ENCODE results near the gene GRB2. TPM values are rescaled to one million over a fixed set of nuclear protein-coding genes. Genes with fewer than 3 reads are reported as not detected.
"Not testable (repeated sequence)": the region's sequence is repeated elsewhere in the genome, so short reads cannot be mapped to it uniquely, and the experiment has no call there.

Gene GRB2
- total and polyA plus RNA-seq, 2 of the 8 experiments (the other 6 are each of a cell fraction or from before 2014, with no cell fraction given) = 44.2 to 101 TPM

DNA sequence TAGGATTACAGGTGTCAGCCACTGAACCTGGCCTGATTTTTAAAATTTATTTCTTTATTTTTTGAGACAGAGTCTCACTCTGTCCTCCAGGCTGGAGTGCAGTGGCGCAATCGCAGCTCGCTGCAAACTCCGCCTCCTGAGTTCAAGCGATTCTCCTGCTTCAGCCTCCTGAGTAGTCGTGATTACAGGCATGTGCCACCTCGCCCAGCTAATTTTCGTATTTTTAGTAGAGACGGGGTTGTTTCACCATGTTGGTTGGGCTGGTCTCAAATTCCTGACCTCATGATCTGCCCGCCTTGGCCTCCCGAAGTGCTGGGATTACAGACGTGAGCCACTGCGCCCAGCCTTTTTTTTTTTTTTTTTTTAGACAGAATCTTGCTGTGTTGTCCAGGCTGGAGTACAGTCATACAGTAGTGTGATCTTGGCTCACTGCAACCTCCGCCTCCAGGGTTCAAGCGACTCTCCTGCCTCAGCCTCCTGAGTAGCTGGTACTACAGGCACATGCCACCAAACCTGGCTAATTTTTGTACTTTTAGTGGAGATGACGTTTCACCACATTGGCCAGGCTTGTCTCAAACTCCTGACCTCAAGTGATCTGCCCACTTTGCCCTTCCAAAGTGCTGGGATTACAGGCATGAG, 112.5 kb downstream of the GRB2 start:
- H4K20me1 ChIP-seq (replicated peaks in 1 of 2; ENCODE audit: control insufficient read depth in 1 of 2, insufficient read depth in 2 of 2, low read length in 2 of 2); H4K5ac ChIP-seq (ENCODE audit: insufficient read length, low read depth, low read length); H2BK20ac ChIP-seq (ENCODE audit: low read length); H3K27ac ChIP-seq (ENCODE audit: low read depth, low read length); H3K9me3 ChIP-seq (ENCODE audit: insufficient read depth in 2 of 2, low read depth in 1 of 2, low read length in 1 of 2); H2AFZ ChIP-seq (ENCODE audit: low read length); DNase-seq (ENCODE audit: low read depth in 1 of 2, low spot score in 2 of 2); H3K79me1 ChIP-seq (ENCODE audit: low read depth, low read length); H3K14ac ChIP-seq (ENCODE audit: insufficient read length); H2AK5ac ChIP-seq (ENCODE audit: low read depth, low read length); H2BK12ac ChIP-seq (ENCODE audit: low read depth, low read length); H2BK5ac ChIP-seq (ENCODE audit: low read depth, low read length); H4K91ac ChIP-seq (replicated peaks; ENCODE audit: insufficient read length, low read length); H3K23ac ChIP-seq (ENCODE audit: insufficient read length); H3K4me1 ChIP-seq (replicated peaks in 1 of 4; ENCODE audit: control insufficient read depth in 3 of 4, insufficient read depth in 4 of 4, low read length in 3 of 4); H3K4me3 ChIP-seq (ENCODE audit: extremely low read depth in 1 of 4, insufficient read depth in 2 of 4, low read depth in 3 of 4, low read length in 4 of 4); H3K4me2 ChIP-seq (ENCODE audit: insufficient read depth in 1 of 2, low read depth in 2 of 2, low read length in 2 of 2); H2BK120ac ChIP-seq (replicated peaks; ENCODE audit: low read depth, low read length); H4K8ac ChIP-seq (ENCODE audit: extremely low read depth, insufficient read depth, low read length); H3K4ac ChIP-seq (replicated peaks; ENCODE audit: insufficient read length, low read depth, low read length); H3K79me2 ChIP-seq (ENCODE audit: control insufficient read depth in 1 of 2, insufficient read depth in 2 of 2, low read length in 2 of 2); FAIRE-seq; H3K9ac ChIP-seq (replicated peaks in 1 of 4; ENCODE audit: extremely low read depth in 1 of 4, low read depth in 3 of 4, low read length in 3 of 4); H3K27me3 ChIP-seq (replicated peaks in 1 of 4; ENCODE audit: control insufficient read depth in 3 of 4, extremely low read depth in 1 of 4, insufficient read depth in 3 of 4, low read length in 3 of 4); H3K36me3 ChIP-seq (ENCODE audit: control insufficient read depth in 2 of 4, insufficient read depth in 4 of 4, low read length in 3 of 4); H2BK15ac ChIP-seq (ENCODE audit: low read length); H3K23me2 ChIP-seq (ENCODE audit: low read depth, low read length); H3K18ac ChIP-seq (ENCODE audit: extremely low read depth, low read length); H3K56ac ChIP-seq (replicated peaks; ENCODE audit: insufficient read length, low read depth, low read length): not testable (repeated sequence)
- ChIA-PET POLR2A (ENCODE audit: partially characterized antibody) (interaction anchor here (0.6 kb wide), 1 partner anchor 26 kb away, joined by 3 read pairs; no protein-coding TSS in a partner anchor), CTCF (ENCODE audit: partially characterized antibody) (interaction anchor here (0.6 to 1.4 kb wide), 5 partner anchors 22 to 202 kb away, joined by 3 to 6 read pairs (median 4); partner anchors contain the start of genes GRB2 and MIF4GD)
- 80% methylated on average over 16 of the region's 16 CpGs; no CpG with 5 or more reads in 1 of the 2 experiments for WGBS, 2 experiments (ENCODE audit: extremely low coverage in 1 of 2, insufficient coverage in 1 of 2, insufficient read length in 1 of 2, insufficient replicate concordance in 2 of 2, low coverage in 1 of 2, low lambda C conversion rate in 2 of 2, missing lambda C conversion rate in 1 of 2)
- peak; percentile 48; the same call in 1 of the 2 replicates for TF ChIP-seq CEBPB (IDR thresholded peaks at IDR 0.05; ENCODE audit: low read depth, low read length)

Data from H1 (cell line).